HG03159 (cell line): ENCODE measurements around the gene PDGFD.
A peak's percentile ranks its signal among the peaks of the same experiment; 100 is the strongest.

Experiments used
- ATAC-seq: cut with Tn5 transposase; IDR thresholded peaks from one replicate; pipeline ENCODE4 v1.9.1; 2021; ENCODE audit warnings: mild to moderate bottlenecking, moderate library complexity; ENCODE audit not compliant: unreplicated experiment

Gene PDGFD

GRCh38 chr11:104164028-104164520, at the start of gene PDGFD:
Gene PDGFD (minus strand): TSS chr11:104164147.
- ATAC-seq = peak; percentile 98

- no peak for ATAC-seq
Measured at GRCh38 chr11:104206936-104207335, 43.0 kb upstream of the PDGFD start.

- ATAC-seq = no peak
Measured at GRCh38 chr11:104205838-104206237, 41.9 kb upstream of the PDGFD start.

- no peak for ATAC-seq
Measured at GRCh38 chr11:104200688-104201087, 36.7 kb upstream of the PDGFD start.

GRCh38 chr11:104199053-104199452, 35.1 kb upstream of the PDGFD start:
- ATAC-seq = no peak

- ATAC-seq = no peak
Measured at GRCh38 chr11:104198576-104198975, 34.6 kb upstream of the PDGFD start.

GRCh38 chr11:104191124-104191523, 27.2 kb upstream of the PDGFD start:
- no peak for ATAC-seq

- no peak for ATAC-seq
Measured at GRCh38 chr11:104183593-104183992, 19.6 kb upstream of the PDGFD start.

- no peak for ATAC-seq
Measured at GRCh38 chr11:104175769-104176168, 11.8 kb upstream of the PDGFD start.

- no peak for ATAC-seq
Measured at GRCh38 chr11:104169091-104169490, 5.1 kb upstream of the PDGFD start.

- ATAC-seq = no peak
Measured at GRCh38 chr11:104165014-104165413, 1.1 kb upstream of the PDGFD start.

- ATAC-seq = no peak
Measured at GRCh38 chr11:104163100-104164027, 583 bp downstream of the PDGFD start.

- ATAC-seq = no peak
Measured at GRCh38 chr11:104161751-104162450, 2.0 kb downstream of the PDGFD start.

GRCh38 chr11:104159356-104159755, 4.6 kb downstream of the PDGFD start:
- ATAC-seq = no peak

- ATAC-seq = no peak
Measured at GRCh38 chr11:104155375-104155774, 8.6 kb downstream of the PDGFD start.

- ATAC-seq = no peak
Measured at GRCh38 chr11:104154296-104154695, 9.7 kb downstream of the PDGFD start.

- ATAC-seq = no peak
Measured at GRCh38 chr11:104152941-104153505, 10.9 kb downstream of the PDGFD start.

GRCh38 chr11:104151404-104152204, 12.3 kb downstream of the PDGFD start:
- peak; percentile 52 for ATAC-seq

- no peak for ATAC-seq
Measured at GRCh38 chr11:104148706-104149105, 15.2 kb downstream of the PDGFD start.

GRCh38 chr11:104148074-104148473, 15.9 kb downstream of the PDGFD start:
- ATAC-seq = no peak

GRCh38 chr11:104146943-104147342, 17.0 kb downstream of the PDGFD start:
- ATAC-seq = no peak
